ENCODE data around the gene ANTXR1. TPM values are rescaled to one million over a fixed set of nuclear protein-coding genes. Genes with fewer than 3 reads are reported as not detected.

ANTXR1 gene
- total and polyA plus RNA-seq, 9 of the 15 experiments (the other 6 are each of a cell fraction or from before 2014, with no cell fraction given): 0.07 to 1.00 (median 0.54) TPM

DNA sequence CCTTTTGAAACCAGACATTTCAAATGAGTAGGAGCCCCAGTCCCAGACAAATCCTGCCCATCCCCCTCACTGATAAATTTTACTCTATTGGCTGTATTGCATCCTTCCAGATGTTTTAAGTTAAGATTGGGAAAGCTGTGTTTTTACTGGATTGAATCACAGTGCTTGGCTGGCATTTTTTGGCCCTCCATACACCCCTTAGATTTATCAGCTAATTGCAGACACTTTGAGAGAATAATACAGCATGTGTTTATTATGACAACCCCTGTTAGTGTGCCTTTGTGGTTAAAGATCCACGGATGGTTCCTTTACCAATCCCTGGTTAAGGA is 74.9 kb downstream of the ANTXR1 start:
- ChIA-PET CTCF (ENCODE audit: low intra/inter-chr PET ratio) (no interaction called here), POLR2A (no interaction called here)
- in situ Hi-C loops (cut with MboI): no loop called here
- no peak overlapping the region for H3K27ac ChIP-seq (ENCODE audit: extremely low read depth, low read depth, low read length)
- H3K4me1 ChIP-seq (replicated peaks in 1 of 2; ENCODE audit: control insufficient read depth in 2 of 2, insufficient read depth in 2 of 2, low read length in 2 of 2): 0 out of 5 replicates have a peak, but pooled peaks cover 0 to 1% of the 10 kb centered on the region in 2 experiments
- no peak overlapping the region for H3K9ac ChIP-seq (ENCODE audit: insufficient read depth in 1 of 2, low read depth in 2 of 2, low read length in 2 of 2)
- intact Hi-C loops (cut with micrococcal nuclease): no loop called here
- H3K9me3 ChIP-seq (replicated peaks; ENCODE audit: control insufficient read depth, insufficient read depth, low read depth, low read length): no peaks in the 10 kb centered on the region
- WGBS (ENCODE audit: insufficient coverage, low coverage, missing lambda C conversion rate): 0% methylated on average over 1 of the region's 1 CpG
- no peaks in the 10 kb centered on the region for H3K36me3 ChIP-seq (ENCODE audit: control insufficient read depth, insufficient read depth, low read length)
- H3K9me1 ChIP-seq (ENCODE audit: control insufficient read depth, insufficient read depth, low read length): no peaks in the 10 kb centered on the region
- no peak overlapping the region for H3K4me3 ChIP-seq
- H3K4me2 ChIP-seq (ENCODE audit: insufficient read depth, low read length): no peak overlapping the region
- FAIRE-seq (no peak), ATAC-seq (no peak), DNase-seq (ENCODE audit: extremely low read depth in 1 of 4, low spot score in 3 of 4) (no peak)
- H2AFZ ChIP-seq (ENCODE audit: low read depth, low read length): no peak overlapping the region
- no peaks in the 10 kb centered on the region for H4K20me1 ChIP-seq (replicated peaks; ENCODE audit: control insufficient read depth, insufficient read depth, low read length)
- peaks cover 5 to 14% of the 10 kb centered on the region in 2 experiments; a peak in 4 of 5 replicates for H3K27me3 ChIP-seq (ENCODE audit: control insufficient read depth in 2 of 2, insufficient read depth in 2 of 2, low read length in 2 of 2)
- BruUV-seq (replicated peaks): no TSS peak
- no peaks in the 10 kb centered on the region for H3K79me2 ChIP-seq (ENCODE audit: control insufficient read depth, insufficient read depth, low read length)
- TF ChIP-seq SPI1 (IDR thresholded peaks at IDR 0.05; ENCODE audit: borderline replicate concordance, low read depth, low read length) (no peak), ZNF766 (CRISPR knock-in tag; conservative IDR thresholded peaks at IDR 0.05) (no peak), ZNF512 (tag; IDR thresholded peaks at IDR 0.05) (no peak), CREB3L1 (IDR thresholded peaks at IDR 0.05; ENCODE audit: borderline replicate concordance, low read depth) (no peak), ZNF699 (CRISPR knock-in tag; IDR thresholded peaks at IDR 0.05; ENCODE audit: insufficient replicate concordance) (no peak), TAF7 (tag; IDR thresholded peaks at IDR 0.05) (no peak), C11orf30 (IDR thresholded peaks at IDR 0.05; ENCODE audit: low read depth) (no peak), COPS2 (conservative IDR thresholded peaks at IDR 0.05) (no peak), LARP7 (IDR thresholded peaks at IDR 0.05) (no peak)
- TF ChIP-seq, protein P1, sequence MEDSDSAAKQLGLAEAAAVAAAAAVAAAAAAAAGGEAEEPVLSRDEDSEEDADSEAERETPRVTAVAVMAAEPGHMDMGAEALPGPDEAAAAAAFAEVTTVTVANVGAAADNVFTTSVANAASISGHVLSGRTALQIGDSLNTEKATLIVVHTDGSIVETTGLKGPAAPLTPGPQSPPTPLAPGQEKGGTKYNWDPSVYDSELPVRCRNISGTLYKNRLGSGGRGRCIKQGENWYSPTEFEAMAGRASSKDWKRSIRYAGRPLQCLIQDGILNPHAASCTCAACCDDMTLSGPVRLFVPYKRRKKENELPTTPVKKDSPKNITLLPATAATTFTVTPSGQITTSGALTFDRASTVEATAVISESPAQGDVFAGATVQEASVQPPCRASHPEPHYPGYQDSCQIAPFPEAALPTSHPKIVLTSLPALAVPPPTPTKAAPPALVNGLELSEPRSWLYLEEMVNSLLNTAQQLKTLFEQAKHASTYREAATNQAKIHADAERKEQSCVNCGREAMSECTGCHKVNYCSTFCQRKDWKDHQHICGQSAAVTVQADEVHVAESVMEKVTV (CRISPR knock-in tag; IDR thresholded peaks at IDR 0.05): no peak
- TF ChIP-seq, protein P2, sequence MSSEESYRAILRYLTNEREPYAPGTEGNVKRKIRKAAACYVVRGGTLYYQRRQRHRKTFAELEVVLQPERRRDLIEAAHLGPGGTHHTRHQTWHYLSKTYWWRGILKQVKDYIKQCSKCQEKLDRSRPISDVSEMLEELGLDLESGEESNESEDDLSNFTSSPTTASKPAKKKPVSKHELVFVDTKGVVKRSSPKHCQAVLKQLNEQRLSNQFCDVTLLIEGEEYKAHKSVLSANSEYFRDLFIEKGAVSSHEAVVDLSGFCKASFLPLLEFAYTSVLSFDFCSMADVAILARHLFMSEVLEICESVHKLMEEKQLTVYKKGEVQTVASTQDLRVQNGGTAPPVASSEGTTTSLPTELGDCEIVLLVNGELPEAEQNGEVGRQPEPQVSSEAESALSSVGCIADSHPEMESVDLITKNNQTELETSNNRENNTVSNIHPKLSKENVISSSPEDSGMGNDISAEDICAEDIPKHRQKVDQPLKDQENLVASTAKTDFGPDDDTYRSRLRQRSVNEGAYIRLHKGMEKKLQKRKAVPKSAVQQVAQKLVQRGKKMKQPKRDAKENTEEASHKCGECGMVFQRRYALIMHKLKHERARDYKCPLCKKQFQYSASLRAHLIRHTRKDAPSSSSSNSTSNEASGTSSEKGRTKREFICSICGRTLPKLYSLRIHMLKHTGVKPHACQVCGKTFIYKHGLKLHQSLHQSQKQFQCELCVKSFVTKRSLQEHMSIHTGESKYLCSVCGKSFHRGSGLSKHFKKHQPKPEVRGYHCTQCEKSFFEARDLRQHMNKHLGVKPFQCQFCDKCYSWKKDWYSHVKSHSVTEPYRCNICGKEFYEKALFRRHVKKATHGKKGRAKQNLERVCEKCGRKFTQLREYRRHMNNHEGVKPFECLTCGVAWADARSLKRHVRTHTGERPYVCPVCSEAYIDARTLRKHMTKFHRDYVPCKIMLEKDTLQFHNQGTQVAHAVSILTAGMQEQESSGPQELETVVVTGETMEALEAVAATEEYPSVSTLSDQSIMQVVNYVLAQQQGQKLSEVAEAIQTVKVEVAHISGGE (CRISPR knock-in tag; IDR thresholded peaks at IDR 0.05): no peak
- TF ChIP-seq, protein P3, sequence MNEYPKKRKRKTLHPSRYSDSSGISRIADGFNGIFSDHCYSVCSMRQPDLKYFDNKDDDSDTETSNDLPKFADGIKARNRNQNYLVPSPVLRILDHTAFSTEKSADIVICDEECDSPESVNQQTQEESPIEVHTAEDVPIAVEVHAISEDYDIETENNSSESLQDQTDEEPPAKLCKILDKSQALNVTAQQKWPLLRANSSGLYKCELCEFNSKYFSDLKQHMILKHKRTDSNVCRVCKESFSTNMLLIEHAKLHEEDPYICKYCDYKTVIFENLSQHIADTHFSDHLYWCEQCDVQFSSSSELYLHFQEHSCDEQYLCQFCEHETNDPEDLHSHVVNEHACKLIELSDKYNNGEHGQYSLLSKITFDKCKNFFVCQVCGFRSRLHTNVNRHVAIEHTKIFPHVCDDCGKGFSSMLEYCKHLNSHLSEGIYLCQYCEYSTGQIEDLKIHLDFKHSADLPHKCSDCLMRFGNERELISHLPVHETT (CRISPR knock-in tag; conservative IDR thresholded peaks at IDR 0.05 in 1 of 2, IDR thresholded peaks at IDR 0.05 in 1 of 2): no peak
